HG03095 (cell line): ENCODE measurements around the gene CD47.

Source experiments
- ATAC-seq: cut with Tn5 transposase; IDR thresholded peaks from one replicate; pipeline ENCODE4 v1.9.1; 2021; ENCODE audit warnings: moderate library complexity; ENCODE audit not compliant: unreplicated experiment

The CD47 gene

DNA sequence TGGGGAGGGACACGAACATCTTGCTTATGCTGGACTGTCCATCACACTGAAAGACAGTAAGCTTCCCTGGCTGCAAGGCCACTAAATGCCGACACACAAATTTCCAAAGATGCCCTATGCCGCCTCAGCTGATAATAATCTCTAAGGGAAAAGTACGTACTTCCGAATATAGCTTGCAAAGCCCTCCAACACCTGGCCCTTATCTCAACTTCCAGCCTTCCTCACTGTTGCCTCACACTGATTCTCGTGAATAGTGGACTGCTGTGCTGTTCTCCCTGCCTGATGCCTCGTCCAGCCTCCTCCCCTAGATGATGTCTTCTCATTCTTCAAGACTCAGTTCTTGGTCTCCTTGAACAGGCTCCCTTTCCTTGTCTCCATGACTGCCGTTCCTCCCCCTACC, 72.3 kb downstream of the CD47 start:
- ATAC-seq, result no peak

DNA sequence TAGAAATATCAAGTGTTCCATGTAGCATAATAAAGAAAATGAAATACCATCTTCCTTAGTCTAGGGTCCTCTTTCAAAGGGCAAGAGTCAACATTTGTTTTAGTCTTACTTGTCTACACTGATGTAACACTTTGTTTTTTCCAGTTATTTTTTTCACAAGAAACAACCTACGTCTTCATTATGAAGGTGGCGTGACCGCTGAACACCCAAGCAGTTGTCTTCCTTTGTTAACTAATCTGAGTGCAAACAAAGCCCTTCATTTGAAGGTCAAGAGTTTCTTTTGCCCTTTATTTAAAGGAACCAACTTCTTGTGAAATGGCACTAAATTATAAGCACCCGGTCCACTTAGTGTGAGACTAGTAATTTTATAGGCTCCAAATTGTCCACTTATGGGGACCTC, 73.2 kb downstream of the CD47 start:
- no peak for ATAC-seq

DNA sequence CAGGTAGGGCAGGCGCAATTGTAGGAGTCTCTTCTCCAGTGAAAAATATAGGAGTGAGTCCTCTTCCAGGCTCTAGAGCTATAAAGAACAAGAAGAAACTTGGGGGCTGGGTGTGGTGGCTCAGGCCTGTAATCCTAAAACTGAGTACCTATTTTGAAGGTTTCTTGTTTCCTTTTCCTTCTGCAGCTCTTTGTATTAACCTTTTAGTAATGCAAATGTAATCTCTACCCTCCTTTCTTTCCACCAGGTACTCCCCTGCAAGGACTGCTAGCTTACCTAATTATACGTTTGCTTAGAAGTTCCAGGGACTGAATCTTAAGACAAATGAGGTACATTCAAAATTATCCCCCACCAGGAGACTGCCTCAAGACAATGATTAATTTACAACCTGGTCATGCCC, 75.9 kb downstream of the CD47 start:
- no peak for ATAC-seq

DNA sequence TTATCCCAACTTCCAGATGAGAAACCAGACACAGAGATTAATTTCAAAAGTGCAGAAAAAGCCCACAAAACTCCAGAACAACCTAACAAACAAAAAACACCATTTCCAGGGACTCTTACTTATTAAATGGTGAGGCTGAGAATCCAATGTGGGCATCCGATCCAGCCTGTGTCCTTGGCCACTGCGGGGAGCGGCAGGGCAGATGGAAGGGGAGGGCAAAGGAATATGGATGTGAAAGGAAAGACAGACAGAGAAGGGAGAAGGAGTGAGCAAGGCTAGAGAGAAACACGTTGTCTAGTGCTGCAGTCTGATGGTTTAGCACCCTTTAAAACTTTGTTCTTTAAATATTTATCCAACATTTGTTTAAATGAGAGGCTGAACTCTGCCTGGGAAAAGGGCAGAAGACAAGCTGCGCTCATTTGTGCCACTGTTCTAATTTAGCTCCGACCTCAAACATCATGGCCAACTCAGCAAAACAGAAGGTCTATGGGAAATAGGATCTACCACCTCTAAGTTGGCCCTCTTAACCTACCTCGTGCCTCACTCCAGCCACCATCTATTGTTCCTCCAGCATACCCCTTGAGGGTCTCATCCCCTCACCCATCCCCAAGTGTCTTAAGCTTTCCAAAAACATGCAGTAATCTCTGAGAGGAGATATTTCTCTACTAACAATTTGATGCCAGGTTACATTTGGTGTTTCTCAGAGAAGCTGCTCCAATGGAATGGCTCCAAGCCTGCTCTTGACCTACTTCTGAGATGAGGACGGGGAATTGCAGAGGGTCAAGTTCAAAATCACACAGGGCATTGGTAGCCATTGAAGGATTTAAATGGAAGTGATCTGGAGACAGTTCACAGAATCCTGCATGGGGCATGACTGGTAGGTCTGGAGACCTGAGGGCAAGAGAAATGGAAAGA, 77.4 kb downstream of the CD47 start:
- no peak for ATAC-seq

DNA sequence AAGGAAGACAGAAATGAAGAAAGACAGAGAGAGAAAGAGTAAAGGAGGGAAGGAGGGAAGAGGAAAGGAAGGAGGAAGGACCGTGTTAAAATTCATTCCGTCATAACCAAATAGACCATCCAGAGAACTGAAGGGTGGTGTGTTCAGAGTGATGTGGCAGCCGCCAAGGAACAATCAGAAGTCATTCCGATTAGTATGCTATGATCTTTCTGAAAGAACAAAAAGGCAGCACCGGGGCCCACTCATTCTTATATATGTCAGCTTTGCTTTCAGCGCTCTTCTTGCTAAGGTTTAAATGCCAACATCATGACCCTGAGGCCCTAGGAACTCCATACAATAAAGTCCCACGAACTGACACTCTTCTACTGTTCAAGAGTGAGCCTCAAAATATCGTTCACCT, 78.5 kb downstream of the CD47 start:
- no peak for ATAC-seq

DNA sequence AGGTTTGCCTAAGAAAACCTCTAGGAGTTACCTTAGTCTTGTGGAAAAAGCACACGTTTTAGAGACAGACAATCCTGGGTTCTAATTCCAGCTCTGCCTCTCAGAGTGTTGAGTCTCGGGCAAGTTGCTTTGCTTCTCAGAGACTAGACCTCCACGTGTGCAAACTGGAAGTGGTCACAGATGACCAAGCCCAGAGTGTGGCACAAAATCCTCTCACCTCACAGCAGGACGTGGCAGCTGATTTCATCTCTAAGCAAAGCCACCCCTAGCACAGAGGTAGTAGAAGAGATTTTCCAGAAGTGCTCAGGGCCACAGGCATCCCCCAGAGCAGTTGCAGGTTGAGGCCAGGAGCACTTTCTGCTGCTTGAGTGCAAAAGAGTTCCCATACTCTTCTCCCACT, 79.2 kb downstream of the CD47 start:
- ATAC-seq, result no peak

DNA sequence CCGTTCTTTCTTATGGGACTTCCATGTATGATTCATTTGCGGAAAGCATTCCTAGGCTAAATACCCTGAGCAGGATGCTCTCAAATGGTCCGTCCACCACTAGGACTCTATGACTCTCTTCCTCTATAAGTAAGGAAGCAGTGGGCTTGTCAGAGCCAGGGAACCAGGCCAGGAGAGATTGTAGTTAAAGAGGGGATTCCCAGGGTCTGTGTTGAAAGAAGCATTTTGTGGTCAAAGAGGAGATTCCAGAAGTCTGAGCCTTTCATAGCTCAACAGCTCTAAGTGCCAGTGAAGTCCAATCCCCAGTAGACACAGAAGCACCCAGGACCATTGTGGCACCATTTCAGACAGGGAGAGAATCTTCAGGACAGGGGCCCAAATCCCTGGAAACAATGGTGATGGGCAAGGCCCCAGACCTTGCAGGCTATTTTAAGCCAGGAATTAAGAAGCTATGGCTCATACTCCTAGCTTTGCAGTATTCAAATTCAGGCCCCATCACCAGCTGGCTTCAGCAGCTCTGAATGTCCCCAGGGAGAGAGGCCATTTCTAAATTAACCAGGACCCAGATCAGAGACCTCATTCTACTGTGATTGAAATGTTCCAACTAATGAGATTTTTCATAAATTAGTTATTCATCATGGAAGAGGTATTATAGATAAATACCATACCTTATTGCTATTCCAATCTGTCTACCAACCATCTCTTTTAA, 81.7 kb downstream of the CD47 start:
- ATAC-seq, result no peak

DNA sequence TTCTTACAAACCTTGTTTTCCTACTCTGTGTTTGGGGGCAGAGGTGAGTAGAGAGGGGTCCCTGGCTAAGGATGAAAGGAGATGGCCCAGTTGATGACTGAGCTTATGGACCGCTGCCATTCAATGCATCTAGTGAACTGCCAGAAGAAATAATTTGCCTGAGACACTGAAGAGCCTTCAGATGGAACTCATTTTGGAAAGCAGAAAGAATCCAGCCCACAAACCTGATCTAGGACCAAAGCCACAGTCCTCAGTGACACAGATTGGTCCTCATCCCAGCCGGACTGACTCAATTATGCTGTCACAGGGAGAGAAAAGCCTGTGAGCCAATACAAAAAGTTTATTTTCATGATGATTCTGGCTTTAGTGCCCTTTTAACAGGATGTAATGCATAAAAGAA, 82.7 kb downstream of the CD47 start:
- ATAC-seq, result no peak

DNA sequence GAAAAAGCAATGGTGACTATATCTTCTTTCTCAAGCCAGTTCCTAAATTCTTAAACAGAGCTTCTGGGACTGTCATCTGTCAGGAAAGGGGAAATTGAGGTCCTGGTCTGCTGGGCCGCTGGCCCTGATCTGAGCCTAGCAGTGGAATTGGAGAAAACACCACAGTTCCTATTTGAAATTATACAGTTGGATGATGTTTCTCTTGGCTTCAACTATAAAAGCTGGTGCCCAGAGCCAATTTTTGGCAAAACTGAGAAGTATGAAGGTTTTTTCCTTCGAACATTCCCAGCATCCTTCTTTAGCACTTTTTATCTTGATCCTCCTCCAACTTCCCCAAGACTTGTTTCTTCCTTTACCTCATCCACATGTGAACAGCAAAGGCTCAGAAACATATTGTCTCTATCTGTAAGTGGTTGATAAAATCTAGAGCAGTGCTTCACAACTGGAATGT, 83.9 kb downstream of the CD47 start:
- ATAC-seq, result no peak

DNA sequence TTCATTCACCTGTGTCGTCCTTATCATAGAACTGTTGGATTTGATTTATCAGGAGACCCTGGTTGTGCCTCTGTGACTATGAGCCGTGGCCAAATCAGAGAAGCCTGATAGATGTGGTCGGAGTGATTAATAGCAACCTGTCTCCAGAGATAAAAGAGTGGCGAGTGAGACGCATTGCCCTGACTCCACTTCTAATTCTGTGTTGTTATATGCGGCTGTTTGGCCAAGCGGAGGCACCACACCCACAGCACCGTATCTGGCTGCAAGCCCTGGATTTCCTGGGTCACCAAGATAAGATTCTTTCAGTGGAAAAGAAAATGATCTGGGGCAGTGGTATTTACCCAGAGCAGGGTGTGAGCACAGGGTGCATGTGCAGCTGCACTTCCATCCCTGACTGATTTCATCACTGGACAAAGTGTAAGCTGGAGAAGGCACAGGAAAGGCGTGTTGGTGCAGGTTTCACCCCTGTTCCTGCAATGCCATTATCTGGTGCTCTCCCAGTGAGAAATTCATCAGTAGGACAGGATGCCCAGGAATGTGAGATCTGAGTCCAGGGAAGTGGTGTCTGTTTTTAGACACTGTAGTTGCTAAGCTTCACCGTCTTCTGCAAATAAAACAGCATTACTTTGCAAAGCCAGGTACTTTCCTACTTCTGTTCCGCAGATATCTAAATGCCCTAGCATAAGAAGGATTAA, 84.6 kb downstream of the CD47 start:
- ATAC-seq, result no peak

DNA sequence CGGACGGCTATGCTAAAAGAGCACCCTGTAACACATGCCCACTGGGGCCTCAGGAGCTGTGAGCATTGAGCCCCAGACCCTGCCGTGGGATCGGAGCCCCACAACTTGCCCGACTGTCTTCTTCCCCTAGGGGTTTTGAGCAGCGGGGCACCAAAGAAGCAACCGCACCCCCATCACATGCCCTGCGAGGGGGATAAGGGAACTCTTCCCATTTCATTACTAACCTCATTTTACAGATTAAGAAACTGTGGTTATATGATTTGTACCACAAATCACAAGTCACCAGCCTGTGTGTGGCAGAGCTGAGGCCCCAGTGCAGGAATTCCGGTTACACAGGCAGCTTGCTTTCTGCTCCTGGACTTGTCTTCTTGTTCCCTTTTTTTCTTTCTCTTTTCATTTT, 86.2 kb downstream of the CD47 start:
- no peak for ATAC-seq

DNA sequence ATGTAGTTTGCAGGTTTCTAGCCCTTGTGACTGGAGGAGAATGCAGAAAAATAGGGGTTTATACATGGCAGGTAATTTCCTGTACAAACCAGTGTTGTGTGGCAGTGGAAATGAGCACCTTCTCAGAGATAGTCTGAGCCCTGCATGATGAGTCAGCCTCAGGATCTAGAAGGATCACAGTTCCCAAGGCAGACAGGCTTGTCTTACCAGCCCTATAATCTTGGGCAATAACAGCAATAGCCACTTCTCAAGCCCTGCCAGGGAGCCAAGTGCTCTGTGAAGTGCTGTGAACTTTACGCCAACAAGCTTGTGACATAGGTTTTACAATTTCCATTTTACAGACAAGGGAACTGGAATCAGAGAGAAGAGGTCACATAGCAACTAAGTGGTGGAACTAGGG, 89.4 kb downstream of the CD47 start:
- ATAC-seq, result no peak

DNA sequence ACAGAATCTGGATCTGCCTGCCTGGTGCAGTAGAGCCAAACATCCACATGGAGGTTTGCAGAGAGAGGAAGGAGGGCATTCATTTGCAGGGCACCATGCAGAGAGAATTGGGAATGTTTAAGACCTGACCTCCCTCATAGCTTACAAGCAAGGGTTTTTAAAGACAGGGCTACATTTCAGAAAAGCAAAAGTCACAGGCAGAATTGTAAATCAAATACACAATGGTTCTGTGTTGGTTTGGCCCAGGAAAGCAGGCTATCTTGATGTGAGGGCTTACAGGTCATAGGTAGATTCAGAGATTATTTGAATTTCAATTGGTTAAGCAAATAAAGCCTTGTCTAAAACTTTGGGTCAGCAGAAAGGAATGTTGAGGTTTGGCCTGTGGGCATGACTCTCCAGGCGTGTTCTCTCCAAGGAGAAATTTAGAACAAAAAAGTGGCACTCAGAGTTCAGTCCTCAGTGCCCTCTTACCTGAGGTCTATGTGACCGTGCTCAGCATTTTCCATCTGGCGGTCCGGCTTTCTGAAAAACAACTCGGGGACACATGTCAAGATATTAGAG, 91.5 kb downstream of the CD47 start:
- ATAC-seq, result no peak

DNA sequence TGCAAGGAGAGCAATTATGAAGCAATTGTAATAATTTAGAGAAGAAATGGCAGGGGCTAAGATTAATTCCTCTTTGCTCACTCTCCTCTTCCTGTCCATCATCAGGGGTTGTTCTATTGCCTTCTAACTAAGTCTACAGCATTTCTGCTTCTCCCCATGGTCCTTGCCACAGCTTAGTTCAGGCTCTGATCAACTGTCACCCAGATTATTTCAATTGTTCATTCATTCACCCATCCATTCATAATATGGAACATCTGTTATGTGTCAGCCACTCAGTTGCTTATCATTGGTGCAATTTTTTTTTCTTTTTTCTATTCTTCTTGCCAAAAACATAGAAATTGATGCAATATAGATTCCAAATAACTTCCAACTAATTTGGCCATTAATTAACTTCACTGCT, 93.2 kb downstream of the CD47 start:
- no peak for ATAC-seq

DNA sequence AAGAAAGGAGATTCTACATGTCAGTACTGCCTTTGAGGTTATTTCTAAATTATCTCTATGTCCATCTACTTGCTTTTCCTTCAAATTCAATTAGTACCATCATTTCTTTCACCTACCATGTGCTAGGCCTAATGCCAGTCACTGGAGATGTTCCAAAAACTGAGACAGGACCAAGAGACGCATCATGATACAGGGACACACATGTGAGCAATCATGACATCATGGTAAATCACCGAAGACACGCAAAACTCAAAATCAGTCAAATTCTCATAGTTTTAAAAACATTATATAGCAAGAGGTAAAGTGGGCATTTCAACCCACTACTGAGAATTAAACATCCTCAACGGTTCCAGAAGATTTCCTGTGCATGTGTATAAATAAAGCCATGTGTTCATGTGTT, 95.0 kb downstream of the CD47 start:
- no peak for ATAC-seq

DNA sequence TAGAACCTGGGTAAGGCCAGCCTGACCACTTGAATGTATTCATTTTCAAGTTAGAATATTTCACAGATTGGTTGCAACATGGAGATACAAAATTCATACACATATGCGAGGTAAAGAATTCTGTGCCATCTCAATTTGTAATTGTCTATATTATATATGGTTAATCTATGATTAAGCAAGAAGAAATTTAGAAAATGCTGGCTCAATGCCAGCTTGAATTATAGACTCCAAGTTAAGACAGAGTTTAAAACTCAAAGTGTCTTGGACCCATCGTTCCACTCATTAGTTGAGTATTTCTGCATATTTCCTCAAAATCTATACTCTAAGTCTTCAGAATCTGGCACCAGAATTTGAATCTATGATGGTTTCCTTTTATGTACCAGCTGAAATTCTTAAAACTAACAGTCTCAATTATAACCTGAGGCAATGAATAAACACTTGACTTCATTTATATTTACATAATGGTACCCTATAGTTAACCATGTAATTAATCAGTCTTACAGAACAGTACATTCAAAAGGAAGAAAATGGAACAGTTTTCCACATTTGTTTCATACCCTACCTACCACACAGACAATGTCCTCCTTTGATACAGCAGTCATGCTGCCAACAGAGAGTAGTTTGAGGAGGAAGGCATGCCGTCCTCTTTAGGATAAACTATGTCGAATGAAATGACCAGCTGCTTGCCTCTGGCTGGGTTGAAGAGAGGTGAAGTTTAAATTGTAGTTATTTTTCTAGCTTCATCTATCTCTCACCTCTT, 95.7 kb downstream of the CD47 start:
- no peak for ATAC-seq

DNA sequence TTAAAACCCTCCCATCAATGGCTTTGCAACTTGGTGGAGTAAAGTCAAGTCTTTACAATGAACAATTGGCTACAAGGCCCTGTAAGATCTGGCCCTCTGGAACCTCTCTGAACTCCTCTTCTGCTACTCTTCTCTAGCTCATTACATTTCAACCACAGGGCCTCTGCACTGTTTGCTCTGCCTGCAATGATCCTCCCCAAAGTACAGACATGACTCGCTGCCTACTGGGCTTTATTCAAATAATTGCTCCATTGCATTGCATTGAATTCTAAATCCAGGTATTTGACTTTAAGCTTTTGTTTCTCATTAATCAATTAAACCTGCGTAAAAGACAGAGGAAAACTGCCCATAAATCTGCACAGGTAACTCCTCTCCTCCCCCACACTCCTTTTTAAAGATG, 96.7 kb downstream of the CD47 start:
- no peak for ATAC-seq

DNA sequence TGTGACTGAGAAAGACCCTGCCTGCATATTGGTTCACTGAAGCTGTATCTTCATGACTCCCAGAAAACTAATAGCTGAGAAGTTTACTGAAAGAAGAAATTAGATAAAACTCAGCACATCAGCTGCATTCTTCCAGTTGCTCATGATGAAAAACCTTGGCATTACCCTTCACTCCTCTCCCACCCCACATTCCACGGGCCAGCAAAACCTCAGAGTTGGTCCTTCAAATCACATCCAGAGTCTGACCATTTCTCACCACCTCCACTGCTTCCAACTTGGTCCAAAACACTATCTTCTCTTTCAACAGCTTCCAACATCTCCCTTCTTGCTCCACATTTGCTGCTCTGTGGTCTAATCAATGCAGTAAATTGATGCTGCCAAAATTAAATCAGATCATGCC, 97.1 kb downstream of the CD47 start:
- ATAC-seq, result no peak
